Measurements from ENCODE around the gene MICU1.

MICU1 gene

DNA sequence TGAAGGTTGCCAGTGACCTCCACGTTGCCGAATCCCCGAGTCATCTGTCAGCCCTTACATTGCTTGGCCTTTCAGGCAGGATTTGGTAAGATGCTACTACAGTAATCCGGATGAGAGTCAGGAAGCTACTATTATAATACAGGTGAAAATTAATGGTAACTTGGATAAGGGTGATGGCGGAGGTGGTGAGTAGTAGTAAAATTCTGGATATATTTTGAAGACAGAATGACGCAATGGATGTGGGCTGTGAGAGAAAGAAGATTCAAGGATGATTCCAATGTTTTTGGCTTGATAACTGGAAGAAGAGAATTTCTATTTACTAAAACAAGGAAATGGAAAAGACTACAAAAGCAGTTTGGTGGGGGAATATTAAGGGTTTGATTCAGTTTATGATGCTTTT is 269.8 kb downstream of the MICU1 start:
- TF ChIP-seq CTCF (IDR thresholded peaks at IDR 0.05; ENCODE audit: unreplicated experiment in 3 of 3) = no peak
- Mint-ChIP-seq H3K36me3 (ENCODE audit: low read depth) (peaks cover 4% of the 10 kb centered on the region), H3K27me3 (ENCODE audit: low read depth) (no peaks in the 10 kb centered on the region), H3K9me3 (no peaks in the 10 kb centered on the region), H3K4me3 (peak overlapping the region; percentile 20 to 65 (median 49)), H3K4me1 (peaks cover 27% of the 10 kb centered on the region), H3K27ac (peak overlapping the region; percentile 5 to 31 (median 12))

DNA sequence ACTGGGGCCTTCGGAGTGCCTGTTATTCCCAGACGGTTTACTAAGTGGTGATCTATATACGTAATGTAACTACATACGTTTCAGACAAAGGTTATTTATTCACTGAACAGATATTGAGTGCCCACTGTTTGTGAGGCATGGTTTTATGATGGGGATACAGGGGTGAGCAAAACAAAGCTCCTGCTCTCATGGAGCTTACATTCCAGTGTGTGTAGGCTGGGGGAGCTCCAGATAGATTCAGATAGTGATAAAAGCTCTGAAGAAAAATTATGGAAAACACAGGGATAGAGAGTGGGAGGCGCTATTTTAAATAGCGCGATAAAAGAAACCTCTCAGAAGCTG is 270.7 kb downstream of the MICU1 start:
- H3K36me3 Mint-ChIP-seq (ENCODE audit: low read depth) = peaks cover 12% of the 10 kb centered on the region
- H3K27ac Mint-ChIP-seq = peak overlapping the region; percentile 92 to 99 (median 98)
- no peak for TF ChIP-seq CTCF (IDR thresholded peaks at IDR 0.05; ENCODE audit: unreplicated experiment in 3 of 3)
- H3K4me3 Mint-ChIP-seq = peak overlapping the region; percentile 96 to 98 (median 97)
- no peaks in the 10 kb centered on the region for H3K27me3 Mint-ChIP-seq (ENCODE audit: low read depth)
- H3K9me3 Mint-ChIP-seq = no peaks in the 10 kb centered on the region
- peaks cover 27% of the 10 kb centered on the region for H3K4me1 Mint-ChIP-seq

- H3K4me1 Mint-ChIP-seq = peaks cover 27% of the 10 kb centered on the region
- peaks cover 12% of the 10 kb centered on the region for H3K36me3 Mint-ChIP-seq (ENCODE audit: low read depth)
- no peaks in the 10 kb centered on the region for H3K27me3 Mint-ChIP-seq (ENCODE audit: low read depth)
- no peaks in the 10 kb centered on the region for H3K9me3 Mint-ChIP-seq
- peak within 1 kb of the TSS; percentile 92 to 99 (median 98) for H3K27ac Mint-ChIP-seq
- TF ChIP-seq CTCF (IDR thresholded peaks at IDR 0.05; ENCODE audit: unreplicated experiment in 3 of 3) = no peak
- H3K4me3 Mint-ChIP-seq = peak within 1 kb of the TSS; percentile 96 to 98 (median 97)
Observed at GRCh38 chr10:72354356-72355213, 271.3 kb downstream of the MICU1 start, which contains the start of gene DNAJB12. Gene DNAJB12, minus strand, starts transcription at chr10:72354919. Its CDS starts 22 bp downstream, at chr10:72354897.

DNA sequence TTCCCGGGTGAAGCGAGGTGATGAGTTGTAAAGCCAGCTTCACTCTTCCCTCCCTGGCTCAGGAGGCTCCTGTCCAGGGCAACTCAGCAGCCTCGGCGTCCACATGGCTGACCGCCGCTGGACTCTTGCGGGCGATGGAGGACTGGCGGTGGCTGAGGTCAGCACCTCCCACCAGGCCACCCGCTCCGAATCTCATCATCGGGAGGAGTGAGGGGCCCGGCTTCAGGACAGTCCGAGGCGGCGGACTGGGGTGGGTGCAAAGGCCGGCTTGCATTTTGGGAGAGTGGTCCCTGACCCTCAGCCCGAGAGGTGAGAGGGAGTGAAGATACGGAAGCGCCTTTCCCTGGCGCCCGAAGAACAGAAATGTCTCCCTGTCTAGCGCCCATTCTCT is 271.9 kb downstream of the MICU1 start:
- no peaks in the 10 kb centered on the region for H3K27me3 Mint-ChIP-seq (ENCODE audit: low read depth)
- peak overlapping the region; percentile 92 to 99 (median 98) for H3K27ac Mint-ChIP-seq
- peaks cover 12% of the 10 kb centered on the region for H3K36me3 Mint-ChIP-seq (ENCODE audit: low read depth)
- no peaks in the 10 kb centered on the region for H3K9me3 Mint-ChIP-seq
- no peak for TF ChIP-seq CTCF (IDR thresholded peaks at IDR 0.05; ENCODE audit: unreplicated experiment in 3 of 3)
- H3K4me3 Mint-ChIP-seq = peak overlapping the region; percentile 96 to 98 (median 97)
- H3K4me1 Mint-ChIP-seq = peaks cover 29% of the 10 kb centered on the region

DNA sequence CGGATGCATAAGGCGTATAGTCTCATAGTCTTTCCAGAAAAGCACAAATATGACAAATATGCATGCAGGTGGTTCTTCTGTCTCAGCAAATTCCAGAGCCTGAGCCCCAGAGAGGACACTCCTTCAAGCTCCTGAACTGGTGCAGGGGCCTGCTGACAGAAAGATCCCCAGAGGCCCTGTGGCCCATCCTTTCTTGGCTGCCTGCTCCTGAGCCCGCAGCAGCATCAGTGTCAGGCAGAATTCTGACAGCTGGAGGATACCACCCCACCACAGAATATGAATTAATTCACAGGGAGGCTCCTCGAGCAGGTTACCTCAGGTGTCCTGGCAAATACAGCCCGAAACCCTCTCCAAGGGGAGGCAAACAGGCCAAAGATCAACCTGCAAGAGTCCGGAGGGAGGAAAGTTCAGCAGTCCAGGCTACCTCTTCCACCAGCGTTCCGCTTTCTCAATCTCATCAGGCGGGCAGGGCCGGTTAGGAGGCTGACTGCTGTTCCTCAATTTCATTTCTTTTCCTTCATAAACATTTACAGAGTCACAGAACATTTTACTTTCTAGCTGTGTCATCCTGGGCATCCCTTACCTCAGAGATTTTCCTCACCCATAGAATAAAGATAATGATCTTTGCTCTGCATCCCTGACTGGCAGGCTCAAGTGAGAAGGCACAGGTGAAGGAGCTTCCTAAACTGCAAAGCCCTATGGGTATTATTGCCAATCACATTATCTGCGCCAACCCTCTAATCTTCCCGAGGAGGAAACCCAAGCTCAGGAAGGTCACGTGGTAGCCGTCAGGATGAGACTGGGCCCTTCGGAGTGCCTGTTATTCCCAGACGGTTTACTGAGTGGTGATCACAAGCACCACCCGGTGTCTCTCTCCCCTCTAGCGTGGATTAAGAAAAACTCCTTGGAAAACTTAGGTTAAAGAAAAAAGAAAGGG is 272.6 kb downstream of the MICU1 start:
- peaks cover 33% of the 10 kb centered on the region for H3K4me1 Mint-ChIP-seq
- peak overlapping the region; percentile 92 to 99 (median 98) for H3K27ac Mint-ChIP-seq
- TF ChIP-seq CTCF (IDR thresholded peaks at IDR 0.05; ENCODE audit: unreplicated experiment in 3 of 3) = no peak

More for the DNA sequence above, 272.6 kb downstream of the MICU1 start:
- peaks cover 12% of the 10 kb centered on the region for H3K36me3 Mint-ChIP-seq (ENCODE audit: low read depth)
- no peaks in the 10 kb centered on the region for H3K27me3 Mint-ChIP-seq (ENCODE audit: low read depth)
- peak overlapping the region; percentile 96 to 98 (median 97) for H3K4me3 Mint-ChIP-seq
- no peaks in the 10 kb centered on the region for H3K9me3 Mint-ChIP-seq

Measured in nephron (organoid).